Sigmoid colon (tissue), 4 donors: Measurements from ENCODE around the gene MYO5A.

Experiments used
- POLR2AphosphoS5 ChIP-seq, 4 donors: sonication (generic); formaldehyde crosslinking; IDR thresholded peaks; one replicate each; pipeline ENCODE4 v1.6.1; 2017; ENCODE audit warnings: antibody characterized with exemption in 4 of 4
- TF ChIP-seq, protein P1 (sequence below), 4 experiments: fragments of 450-650 bp in 3 of 4; fragments of 200-600 bp in 1 of 4; IDR thresholded peaks; one replicate each; pipeline ENCODE4 v1.5.1; 2016 to 2019; ENCODE audit warnings: antibody characterized with exemption in 4 of 4, mild to moderate bottlenecking in 3 of 4, moderate library complexity in 2 of 4

DNA sequence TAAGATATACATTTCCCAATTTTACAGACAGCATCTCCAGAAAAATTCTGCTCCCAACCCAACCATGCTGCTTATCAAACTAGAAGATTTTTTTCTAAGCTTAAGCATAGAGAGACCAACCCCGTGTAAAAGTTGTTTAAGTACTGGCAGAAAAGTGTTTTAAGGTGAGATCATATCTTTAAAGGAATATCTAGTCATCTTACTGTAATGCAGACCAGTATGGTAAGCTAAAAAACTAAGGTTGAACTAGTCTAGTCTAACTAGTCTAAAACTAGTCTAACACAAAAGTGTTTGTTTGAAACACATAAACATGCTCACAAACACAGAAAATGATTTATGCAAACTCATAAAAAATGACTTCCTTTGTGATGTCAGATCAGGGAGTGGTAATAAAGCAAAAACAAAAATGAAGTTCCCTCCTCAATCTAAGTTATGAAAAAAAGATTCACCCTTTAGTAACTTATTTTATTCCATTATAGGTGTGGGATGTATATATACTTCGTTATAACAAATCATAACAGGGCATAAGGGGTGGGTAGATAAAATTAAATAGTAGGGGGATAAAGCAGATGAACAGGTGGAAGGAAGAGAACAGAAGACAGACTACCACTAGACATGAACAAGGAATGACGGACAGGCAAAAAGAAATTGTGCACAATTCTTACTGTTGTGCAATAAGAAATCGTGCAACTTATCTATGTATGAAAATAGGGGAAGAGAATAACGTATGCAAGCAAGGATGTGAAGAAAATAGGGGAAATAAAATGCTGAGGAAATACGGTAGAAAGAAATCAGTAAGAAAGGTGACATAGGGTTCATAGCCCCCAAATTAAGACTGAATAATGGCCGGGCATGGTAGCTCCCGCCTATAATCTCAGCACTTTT, 10.0 kb downstream of the MYO5A start:
- TF ChIP-seq, protein P1, sequence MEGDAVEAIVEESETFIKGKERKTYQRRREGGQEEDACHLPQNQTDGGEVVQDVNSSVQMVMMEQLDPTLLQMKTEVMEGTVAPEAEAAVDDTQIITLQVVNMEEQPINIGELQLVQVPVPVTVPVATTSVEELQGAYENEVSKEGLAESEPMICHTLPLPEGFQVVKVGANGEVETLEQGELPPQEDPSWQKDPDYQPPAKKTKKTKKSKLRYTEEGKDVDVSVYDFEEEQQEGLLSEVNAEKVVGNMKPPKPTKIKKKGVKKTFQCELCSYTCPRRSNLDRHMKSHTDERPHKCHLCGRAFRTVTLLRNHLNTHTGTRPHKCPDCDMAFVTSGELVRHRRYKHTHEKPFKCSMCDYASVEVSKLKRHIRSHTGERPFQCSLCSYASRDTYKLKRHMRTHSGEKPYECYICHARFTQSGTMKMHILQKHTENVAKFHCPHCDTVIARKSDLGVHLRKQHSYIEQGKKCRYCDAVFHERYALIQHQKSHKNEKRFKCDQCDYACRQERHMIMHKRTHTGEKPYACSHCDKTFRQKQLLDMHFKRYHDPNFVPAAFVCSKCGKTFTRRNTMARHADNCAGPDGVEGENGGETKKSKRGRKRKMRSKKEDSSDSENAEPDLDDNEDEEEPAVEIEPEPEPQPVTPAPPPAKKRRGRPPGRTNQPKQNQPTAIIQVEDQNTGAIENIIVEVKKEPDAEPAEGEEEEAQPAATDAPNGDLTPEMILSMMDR (IDR thresholded peaks at IDR 0.05): no peak
- TF ChIP-seq POLR2AphosphoS5 (IDR thresholded peaks at IDR 0.05): no peak
